ENCODE measurements around the gene FAM185A.

- TF ChIP-seq PCBP2 (optimal IDR thresholded peaks at IDR 0.05; ENCODE audit: low read depth, low read length, poor library complexity, severe bottlenecking) = no peak
- no peak for TF ChIP-seq ESRRA (CRISPR knock-in tag; IDR thresholded peaks at IDR 0.05; ENCODE audit: low read depth)
- TF ChIP-seq SNAPC2 (CRISPR knock-in tag; IDR thresholded peaks at IDR 0.05) = no peak
- no peak for TF ChIP-seq EP300 (IDR thresholded peaks at IDR 0.05; ENCODE audit: low read depth in 2 of 2, low read length in 2 of 2)
- TF ChIP-seq EP300 (CRISPR knock-in tag; IDR thresholded peaks at IDR 0.05; ENCODE audit: borderline replicate concordance) = no peak
- TF ChIP-seq EZH2 (conservative IDR thresholded peaks at IDR 0.05; ENCODE audit: low read depth, low read length) = no peak
- TF ChIP-seq THAP7 (CRISPR knock-in tag; IDR thresholded peaks at IDR 0.05) = no peak
- TF ChIP-seq ZNF639 (CRISPR knock-in tag; conservative IDR thresholded peaks at IDR 0.05) = no peak
- TF ChIP-seq, protein P1, sequence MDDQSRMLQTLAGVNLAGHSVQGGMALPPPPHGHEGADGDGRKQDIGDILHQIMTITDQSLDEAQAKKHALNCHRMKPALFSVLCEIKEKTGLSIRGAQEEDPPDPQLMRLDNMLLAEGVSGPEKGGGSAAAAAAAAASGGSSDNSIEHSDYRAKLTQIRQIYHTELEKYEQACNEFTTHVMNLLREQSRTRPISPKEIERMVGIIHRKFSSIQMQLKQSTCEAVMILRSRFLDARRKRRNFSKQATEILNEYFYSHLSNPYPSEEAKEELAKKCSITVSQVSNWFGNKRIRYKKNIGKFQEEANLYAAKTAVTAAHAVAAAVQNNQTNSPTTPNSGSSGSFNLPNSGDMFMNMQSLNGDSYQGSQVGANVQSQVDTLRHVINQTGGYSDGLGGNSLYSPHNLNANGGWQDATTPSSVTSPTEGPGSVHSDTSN (CRISPR knock-in tag; IDR thresholded peaks at IDR 0.05; ENCODE audit: borderline replicate concordance) = no peak
- no peak for TF ChIP-seq ZNF333 (CRISPR knock-in tag; IDR thresholded peaks at IDR 0.05; ENCODE audit: borderline replicate concordance)
- TF ChIP-seq NFE2L2 (IDR thresholded peaks at IDR 0.05; ENCODE audit: low read length) = no peak
- TF ChIP-seq ZNF232 (CRISPR knock-in tag; IDR thresholded peaks at IDR 0.05; ENCODE audit: borderline replicate concordance) = no peak
- TF ChIP-seq, protein P2, sequence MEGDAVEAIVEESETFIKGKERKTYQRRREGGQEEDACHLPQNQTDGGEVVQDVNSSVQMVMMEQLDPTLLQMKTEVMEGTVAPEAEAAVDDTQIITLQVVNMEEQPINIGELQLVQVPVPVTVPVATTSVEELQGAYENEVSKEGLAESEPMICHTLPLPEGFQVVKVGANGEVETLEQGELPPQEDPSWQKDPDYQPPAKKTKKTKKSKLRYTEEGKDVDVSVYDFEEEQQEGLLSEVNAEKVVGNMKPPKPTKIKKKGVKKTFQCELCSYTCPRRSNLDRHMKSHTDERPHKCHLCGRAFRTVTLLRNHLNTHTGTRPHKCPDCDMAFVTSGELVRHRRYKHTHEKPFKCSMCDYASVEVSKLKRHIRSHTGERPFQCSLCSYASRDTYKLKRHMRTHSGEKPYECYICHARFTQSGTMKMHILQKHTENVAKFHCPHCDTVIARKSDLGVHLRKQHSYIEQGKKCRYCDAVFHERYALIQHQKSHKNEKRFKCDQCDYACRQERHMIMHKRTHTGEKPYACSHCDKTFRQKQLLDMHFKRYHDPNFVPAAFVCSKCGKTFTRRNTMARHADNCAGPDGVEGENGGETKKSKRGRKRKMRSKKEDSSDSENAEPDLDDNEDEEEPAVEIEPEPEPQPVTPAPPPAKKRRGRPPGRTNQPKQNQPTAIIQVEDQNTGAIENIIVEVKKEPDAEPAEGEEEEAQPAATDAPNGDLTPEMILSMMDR (CRISPR knock-in tag; IDR thresholded peaks at IDR 0.05) = no peak
Observed at GRCh38 chr7:102811942-102812678, 63.3 kb downstream of the FAM185A start.

Measured in HepG2 (cell line).